GM10266 (cell line): ENCODE results near the gene PSME3IP1.

Source experiments
- DNase-seq: peaks from one replicate; pipeline ENCODE4 v3.0.0; 2012; ENCODE audit errors: extremely low spot score
- TF ChIP-seq, protein P1 (sequence below): IDR thresholded peaks from 2 replicates; pipeline ENCODE4 v1.5.1; 2012; ENCODE audit warnings: mild to moderate bottlenecking, low read depth; ENCODE audit not compliant: control insufficient read depth, insufficient read depth; ENCODE audit errors: missing control alignments

Gene PSME3IP1

DNA sequence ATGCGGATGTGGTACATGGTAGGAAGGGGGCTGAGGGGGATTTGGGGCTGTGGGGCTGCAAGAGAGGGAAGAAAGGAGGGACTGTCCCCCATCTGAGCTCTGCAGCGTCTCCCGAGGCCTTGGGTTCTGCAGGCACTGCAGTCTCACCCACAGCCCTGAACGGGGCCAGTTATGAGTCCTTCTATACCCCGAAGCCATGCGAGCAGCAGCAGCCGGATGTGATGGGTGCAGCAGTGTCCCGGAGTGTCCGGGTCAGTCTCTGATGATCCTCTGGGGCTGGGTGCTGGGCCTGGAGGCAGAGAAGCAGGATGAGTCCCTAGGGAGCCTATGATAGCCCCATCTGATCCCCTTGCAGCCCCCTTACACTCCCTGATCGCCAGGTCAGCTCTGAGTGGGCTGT, 52.0 kb downstream of the PSME3IP1 start:
- TF ChIP-seq, protein P1, sequence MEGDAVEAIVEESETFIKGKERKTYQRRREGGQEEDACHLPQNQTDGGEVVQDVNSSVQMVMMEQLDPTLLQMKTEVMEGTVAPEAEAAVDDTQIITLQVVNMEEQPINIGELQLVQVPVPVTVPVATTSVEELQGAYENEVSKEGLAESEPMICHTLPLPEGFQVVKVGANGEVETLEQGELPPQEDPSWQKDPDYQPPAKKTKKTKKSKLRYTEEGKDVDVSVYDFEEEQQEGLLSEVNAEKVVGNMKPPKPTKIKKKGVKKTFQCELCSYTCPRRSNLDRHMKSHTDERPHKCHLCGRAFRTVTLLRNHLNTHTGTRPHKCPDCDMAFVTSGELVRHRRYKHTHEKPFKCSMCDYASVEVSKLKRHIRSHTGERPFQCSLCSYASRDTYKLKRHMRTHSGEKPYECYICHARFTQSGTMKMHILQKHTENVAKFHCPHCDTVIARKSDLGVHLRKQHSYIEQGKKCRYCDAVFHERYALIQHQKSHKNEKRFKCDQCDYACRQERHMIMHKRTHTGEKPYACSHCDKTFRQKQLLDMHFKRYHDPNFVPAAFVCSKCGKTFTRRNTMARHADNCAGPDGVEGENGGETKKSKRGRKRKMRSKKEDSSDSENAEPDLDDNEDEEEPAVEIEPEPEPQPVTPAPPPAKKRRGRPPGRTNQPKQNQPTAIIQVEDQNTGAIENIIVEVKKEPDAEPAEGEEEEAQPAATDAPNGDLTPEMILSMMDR, result no peak
- no peak for DNase-seq

DNA sequence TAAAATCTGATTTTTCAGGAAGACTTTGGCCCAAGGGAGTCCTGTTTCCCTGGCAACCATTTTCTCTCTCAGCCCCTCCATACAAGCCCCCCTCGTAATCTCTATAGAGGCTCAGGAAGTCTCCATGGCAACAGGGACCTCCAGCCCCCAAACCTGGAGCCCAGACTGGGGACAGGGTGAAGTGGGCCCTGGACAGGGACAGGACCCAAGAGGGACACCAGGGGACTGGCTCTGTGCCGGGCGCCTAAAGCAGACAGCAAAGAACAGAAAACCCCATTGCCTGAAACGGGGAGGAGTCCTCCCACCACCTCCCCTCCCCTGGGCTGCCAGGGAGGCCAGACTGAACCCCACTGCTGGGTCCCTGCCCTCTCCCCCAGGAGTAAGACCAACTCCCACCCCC, 52.8 kb downstream of the PSME3IP1 start:
- TF ChIP-seq, protein P1, result no peak

DNA sequence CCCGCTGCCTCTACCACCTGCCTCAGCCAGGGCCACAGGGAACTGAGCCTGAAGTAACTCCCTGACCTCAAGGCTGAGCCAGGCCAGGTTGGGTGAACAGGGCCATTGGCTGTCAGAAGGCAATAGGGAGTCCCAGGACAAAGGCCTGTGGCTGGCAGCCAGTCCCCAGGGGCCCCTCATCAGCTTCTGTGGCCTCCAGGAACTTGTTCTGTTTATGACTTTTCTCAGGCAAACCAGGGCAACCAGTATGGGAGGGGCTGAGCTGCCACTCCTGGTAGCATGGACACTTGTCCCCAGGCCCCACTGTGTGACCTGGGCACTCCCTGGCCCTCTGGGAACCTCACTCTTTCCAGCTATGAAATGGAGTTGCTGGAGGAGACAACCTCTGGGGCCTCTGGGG, 53.4 kb downstream of the PSME3IP1 start:
- no peak for DNase-seq
- TF ChIP-seq, protein P1, result no peak

More for the DNA sequence above, 52.8 kb downstream of the PSME3IP1 start:
- DNase-seq, result no peak

DNA sequence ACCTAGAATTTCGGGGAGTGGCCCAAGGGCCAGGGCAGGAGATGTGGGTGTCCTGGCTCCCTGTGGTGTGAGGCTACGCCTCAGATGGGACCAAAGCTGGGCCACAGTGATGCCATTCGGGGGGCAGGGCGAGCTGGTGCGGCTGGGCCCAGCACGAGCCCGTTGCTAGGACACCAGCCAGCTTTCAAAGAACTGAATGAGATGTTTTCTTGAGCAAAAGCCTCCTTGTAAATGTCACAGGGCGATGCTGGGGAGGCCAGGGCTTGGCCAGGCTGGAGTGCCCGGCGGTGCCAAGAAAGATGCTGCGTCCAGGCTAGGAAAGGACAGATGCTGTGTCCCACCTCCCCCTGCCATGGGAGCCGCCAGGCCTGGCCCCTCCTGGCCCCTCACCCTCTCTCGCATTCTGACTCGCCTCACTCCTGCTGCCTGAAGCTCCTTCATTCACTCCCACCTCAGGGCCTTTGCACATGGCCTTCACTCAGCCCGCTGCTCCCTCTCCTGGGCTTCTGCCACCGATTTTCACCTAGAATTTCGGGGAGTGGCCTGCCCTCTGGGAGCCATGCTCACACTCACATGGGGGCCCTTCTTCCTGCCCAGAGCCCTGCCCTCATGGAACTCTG, 54.4 kb downstream of the PSME3IP1 start:
- TF ChIP-seq, protein P1, result no peak
- DNase-seq, result no peak

DNA sequence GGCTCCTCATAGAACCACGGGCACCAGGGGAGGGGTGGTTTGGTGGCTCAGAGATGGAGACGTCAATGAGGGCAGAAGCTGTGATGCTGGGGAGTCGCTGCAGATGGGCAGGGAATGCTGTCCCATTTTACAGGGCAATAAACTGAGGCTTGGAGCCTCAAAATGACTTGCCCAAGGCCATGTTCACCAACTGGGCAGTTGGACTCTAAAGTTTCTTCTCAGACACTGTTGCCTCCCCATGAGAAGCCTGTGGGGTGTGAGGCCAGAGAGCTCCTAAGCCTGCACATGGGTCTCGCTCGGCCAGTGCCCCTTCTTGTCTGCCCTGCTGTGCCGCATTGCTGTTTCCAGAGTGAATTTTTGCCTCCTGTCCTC, 54.9 kb downstream of the PSME3IP1 start:
- DNase-seq, result no peak
- TF ChIP-seq, protein P1, result no peak

DNA sequence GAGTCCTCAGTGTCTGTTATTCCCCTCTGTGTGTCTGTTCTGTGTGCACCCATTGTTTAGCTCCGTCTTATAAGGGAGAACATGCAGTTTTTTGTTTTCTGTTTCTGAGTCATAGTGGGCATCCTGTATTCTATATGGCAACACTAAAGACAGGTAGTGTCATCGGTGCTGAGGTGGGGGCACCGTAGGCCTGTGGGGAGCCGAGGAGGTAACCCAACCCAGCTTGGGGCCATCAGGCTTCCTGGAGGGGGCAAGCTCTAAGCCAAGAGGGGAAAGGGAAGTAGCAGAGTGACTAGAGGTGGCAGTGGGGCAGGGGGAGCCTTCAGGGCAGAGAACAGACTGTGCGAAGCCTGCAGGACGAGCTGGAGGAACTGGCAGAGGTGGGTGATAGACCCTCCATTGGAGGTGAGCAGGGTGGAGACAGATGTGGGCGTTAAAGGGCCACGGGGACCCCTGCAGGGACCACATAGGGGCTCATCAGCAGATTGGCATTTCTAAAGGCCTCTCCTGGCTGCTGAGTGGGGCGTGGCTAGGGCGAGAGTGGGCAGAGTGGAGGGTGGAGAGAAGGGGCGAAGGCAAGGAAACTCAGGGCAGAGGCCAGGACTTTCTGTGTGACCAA, 57.0 kb downstream of the PSME3IP1 start:
- no peak for DNase-seq
- TF ChIP-seq, protein P1, result no peak

DNA sequence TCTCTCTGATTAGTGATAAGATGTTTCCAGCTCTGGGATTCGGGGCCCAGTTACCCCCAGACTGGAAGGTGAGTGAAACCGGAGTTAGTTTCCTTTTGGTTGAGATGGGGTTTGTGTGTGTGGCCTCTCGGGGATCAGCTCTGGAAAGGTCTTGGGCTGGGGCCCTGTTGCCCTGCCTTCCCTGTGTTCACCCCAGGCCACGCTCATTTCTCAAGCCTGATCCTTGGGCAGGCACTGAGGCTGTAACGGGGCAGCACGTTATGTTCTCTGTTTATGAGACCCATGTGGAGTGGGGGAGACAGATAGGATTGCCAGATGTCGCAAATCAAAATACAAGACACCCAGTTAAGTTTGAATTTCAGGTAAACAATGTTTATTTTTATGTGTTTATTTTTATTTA, 58.0 kb downstream of the PSME3IP1 start:
- TF ChIP-seq, protein P1, result no peak
- DNase-seq, result no peak
